ENCODE results near the gene VWA3B. TPM values are rescaled to one million over a fixed set of nuclear protein-coding genes. Genes with fewer than 3 reads are reported as not detected.

VWA3B gene
- polyA plus RNA-seq, 1 donor (not counting 4 experiments of a cell fraction or from before 2014, with no cell fraction given), result not detected

DNA sequence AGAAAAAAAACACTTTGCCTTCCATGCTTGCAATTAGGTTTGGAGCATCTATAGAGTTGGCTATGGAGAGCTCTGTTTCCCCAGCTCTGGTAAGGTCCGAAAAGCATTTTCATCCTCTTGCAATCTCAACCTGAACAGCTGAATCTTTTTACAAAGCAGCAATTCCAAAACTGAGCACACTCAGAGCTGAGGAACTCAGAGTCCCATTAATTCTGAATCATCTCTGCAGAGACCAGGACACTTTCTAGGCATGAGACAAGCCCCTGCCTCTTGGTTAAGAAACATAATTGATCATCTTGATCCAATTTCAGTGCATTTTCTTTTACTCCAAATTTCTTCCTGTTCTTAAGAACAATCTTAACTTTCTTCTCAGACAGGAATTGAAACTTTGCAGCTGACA, 263.4 kb downstream of the VWA3B start:
- H3K27me3 ChIP-seq (ENCODE audit: control insufficient read depth, extremely low read depth, insufficient read depth, low read length), result peaks cover 50% of the 10 kb centered on the region
- no peak overlapping the region for H2AFZ ChIP-seq (ENCODE audit: control insufficient read depth, low read length)

DNA sequence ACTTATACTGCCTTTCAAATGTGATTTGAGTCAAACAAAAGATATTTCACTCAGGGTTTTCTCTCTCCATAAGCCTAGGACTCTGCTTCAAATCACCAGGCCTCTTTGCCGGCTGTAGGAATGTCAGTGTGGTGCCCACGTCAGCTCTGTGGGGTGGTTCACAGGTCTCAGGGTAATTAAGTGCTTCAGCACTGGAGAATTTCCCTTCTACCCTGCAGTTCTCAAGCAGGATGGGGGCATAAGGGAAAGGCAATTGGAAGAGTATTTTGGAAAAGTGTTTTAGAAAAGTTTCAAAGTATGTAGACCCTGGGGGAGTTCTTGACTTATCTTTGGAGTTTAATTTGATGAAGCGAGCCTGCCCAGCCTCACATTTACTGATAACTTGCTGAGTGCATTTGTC, 268.9 kb downstream of the VWA3B start:
- H3K27ac ChIP-seq (ENCODE audit: control insufficient read depth, insufficient read depth, low read length), result no peak overlapping the region
- no peak overlapping the region for H3K4me2 ChIP-seq (ENCODE audit: control insufficient read depth, extremely low read depth, insufficient read depth, low read depth, low read length)
- no peak for FAIRE-seq

More for the DNA sequence above, 263.4 kb downstream of the VWA3B start:
- H3K79me2 ChIP-seq (ENCODE audit: control insufficient read depth, insufficient read depth, low read length), result no peaks in the 10 kb centered on the region
- H3K9me3 ChIP-seq (ENCODE audit: control insufficient read depth, low read depth, low read length), result no peaks in the 10 kb centered on the region
- no peak for TF ChIP-seq EZH2 (IDR thresholded peaks at IDR 0.05; ENCODE audit: low read length)
- TF ChIP-seq CTCF (optimal IDR thresholded peaks at IDR 0.05 in 1 of 3, IDR thresholded peaks at IDR 0.05 in 1 of 3, conservative IDR thresholded peaks at IDR 0.05 in 1 of 3; ENCODE audit: extremely low read depth in 1 of 3, insufficient read depth in 2 of 3, low read length in 3 of 3), result no peak
- no peak overlapping the region for H3K27ac ChIP-seq (ENCODE audit: control insufficient read depth, insufficient read depth, low read length)
- dilution Hi-C loops (cut with MboI; ENCODE audit: extremely low pct_ligation_motif_present, low sequenced_read_pairs), result no loop called here
- peaks cover 5% of the 10 kb centered on the region for H4K20me1 ChIP-seq (ENCODE audit: control insufficient read depth, extremely low read depth, insufficient read depth, low read length)
- DNase-seq (ENCODE audit: low read depth, low spot score) (no peak), FAIRE-seq (no peak)
- H3K4me3 ChIP-seq (ENCODE audit: control insufficient read depth in 2 of 3, extremely low read depth in 1 of 3, insufficient read depth in 2 of 3, low read depth in 1 of 3, low read length in 3 of 3), result no peak overlapping the region
- H3K4me1 ChIP-seq (ENCODE audit: control insufficient read depth, extremely low read depth, insufficient read depth, low read length), result no peaks in the 10 kb centered on the region
- no peaks in the 10 kb centered on the region for H3K36me3 ChIP-seq (ENCODE audit: control insufficient read depth in 2 of 2, extremely low read depth in 1 of 2, insufficient read depth in 2 of 2, low read length in 2 of 2)
- no peak overlapping the region for H3K9ac ChIP-seq (ENCODE audit: control insufficient read depth, extremely low read depth, insufficient read depth, low read length)
- no peak overlapping the region for H3K4me2 ChIP-seq (ENCODE audit: control insufficient read depth, extremely low read depth, insufficient read depth, low read depth, low read length)
- no peaks in the 10 kb centered on the region for H3K9me1 ChIP-seq (ENCODE audit: control insufficient read depth, extremely low read depth, insufficient read depth, low read length)

More for the DNA sequence above, 268.9 kb downstream of the VWA3B start:
- Histone ChIP-seq H4K20me1 (ENCODE audit: control insufficient read depth, extremely low read depth, insufficient read depth, low read length) (no peaks in the 10 kb centered on the region), H2AFZ (ENCODE audit: control insufficient read depth, low read length) (no peak overlapping the region), H3K9me3 (ENCODE audit: control insufficient read depth, low read depth, low read length) (no peaks in the 10 kb centered on the region), H3K79me2 (ENCODE audit: control insufficient read depth, insufficient read depth, low read length) (no peaks in the 10 kb centered on the region), H3K4me3 (ENCODE audit: control insufficient read depth in 2 of 3, extremely low read depth in 1 of 3, insufficient read depth in 2 of 3, low read depth in 1 of 3, low read length in 3 of 3) (no peak overlapping the region), H3K9ac (ENCODE audit: control insufficient read depth, extremely low read depth, insufficient read depth, low read length) (no peak overlapping the region), H3K9me1 (ENCODE audit: control insufficient read depth, extremely low read depth, insufficient read depth, low read length) (no peaks in the 10 kb centered on the region), H3K27me3 (ENCODE audit: control insufficient read depth, extremely low read depth, insufficient read depth, low read length) (peaks cover 3% of the 10 kb centered on the region), H3K36me3 (ENCODE audit: control insufficient read depth in 2 of 2, extremely low read depth in 1 of 2, insufficient read depth in 2 of 2, low read length in 2 of 2) (no peaks in the 10 kb centered on the region), H3K4me1 (ENCODE audit: control insufficient read depth, extremely low read depth, insufficient read depth, low read length) (no peaks in the 10 kb centered on the region)
- DNase-seq (ENCODE audit: low read depth, low spot score), result no peak
- TF ChIP-seq CTCF (optimal IDR thresholded peaks at IDR 0.05 in 1 of 3, IDR thresholded peaks at IDR 0.05 in 1 of 3, conservative IDR thresholded peaks at IDR 0.05 in 1 of 3; ENCODE audit: extremely low read depth in 1 of 3, insufficient read depth in 2 of 3, low read length in 3 of 3) (no peak), EZH2 (IDR thresholded peaks at IDR 0.05; ENCODE audit: low read length) (no peak)
- dilution Hi-C loops (cut with MboI; ENCODE audit: extremely low pct_ligation_motif_present, low sequenced_read_pairs), result no loop called here

All from keratinocyte (primary cell).